ENCODE results near the gene MAOA.

- TF ChIP-seq CTCF (IDR thresholded peaks at IDR 0.05; ENCODE audit: low read length) (no peak), EZH2 (IDR thresholded peaks at IDR 0.05; ENCODE audit: borderline replicate concordance, low read length) (no peak)
These were observed 10.3 kb downstream of the MAOA start for GRCh38 chrX:43666311-43666912.
